ENCODE measurements around the gene EIF2B1. TPM values are rescaled to one million over a fixed set of nuclear protein-coding genes. Genes with fewer than 3 reads are reported as not detected.

EIF2B1 gene
- polyA plus RNA-seq, 3 donors, result 55.7 to 73.4 (median 69.3) TPM

DNA sequence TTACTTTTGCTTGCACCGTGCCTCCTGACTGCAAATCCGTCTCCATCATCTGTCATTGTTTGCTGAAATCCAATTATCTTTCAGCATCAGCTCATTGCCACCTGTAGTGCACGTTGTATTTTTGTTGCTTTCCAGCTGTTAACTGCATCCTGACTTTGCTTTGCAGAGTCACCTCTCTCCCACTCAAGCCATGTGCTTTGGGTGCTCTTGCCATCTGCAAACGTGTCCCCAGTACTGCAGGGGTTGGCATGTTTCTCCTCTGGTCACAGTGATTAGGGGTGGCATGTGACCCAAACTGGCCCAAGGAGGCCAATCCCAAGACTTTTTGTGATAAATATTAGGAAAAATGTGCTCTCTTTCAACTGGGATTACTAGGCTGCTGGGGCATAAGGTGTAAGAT, 59.6 kb downstream of the EIF2B1 start:
- Histone ChIP-seq H4K20me1 (ENCODE audit: insufficient read depth, low read length) (no peaks in the 10 kb centered on the region), H2AFZ (ENCODE audit: insufficient read depth, low read depth, low read length, poor library complexity, severe bottlenecking) (no peak overlapping the region)

DNA sequence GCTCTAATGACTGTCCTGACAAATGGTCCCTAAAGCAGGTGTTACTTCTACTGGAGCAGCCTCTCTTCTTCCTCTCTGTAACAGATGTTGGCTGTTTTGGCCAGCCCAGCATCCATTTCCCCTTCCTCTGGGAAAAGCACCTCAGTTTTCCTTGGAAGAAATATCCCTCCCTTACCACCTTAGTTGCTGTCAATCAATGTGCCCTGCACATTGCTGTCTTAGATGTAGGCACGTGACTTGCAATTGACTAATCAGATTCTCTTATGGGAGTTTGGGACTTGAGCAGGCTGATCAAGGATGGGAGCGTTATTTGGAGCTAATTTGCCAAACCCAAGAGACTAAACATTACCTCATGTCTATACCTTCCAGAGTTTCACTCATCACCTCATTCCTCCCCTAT, 61.1 kb downstream of the EIF2B1 start:
- no peak overlapping the region for H3K4me2 ChIP-seq (replicated peaks; ENCODE audit: extremely low read depth, low read length, poor library complexity, severe bottlenecking)
- peaks cover 3% of the 10 kb centered on the region for H3K4me1 Mint-ChIP-seq

More for the DNA sequence above, 59.6 kb downstream of the EIF2B1 start:
- WGBS (ENCODE audit: insufficient coverage), result 57% methylated on average over 4 of the region's 4 CpGs
- DNase-seq, result no peak
- no peak overlapping the region for H3K27ac Mint-ChIP-seq
- peaks cover 13 to 16% (median 13%) of the 10 kb centered on the region in 3 donors for H3K27me3 Mint-ChIP-seq (ENCODE audit: low read depth in 3 of 3)
- H3K27me3 ChIP-seq (ENCODE audit: control insufficient read depth in 2 of 2, insufficient read depth in 2 of 2, low read length in 2 of 2), result no peaks in the 10 kb centered on the region
- H3K9me3 Mint-ChIP-seq, result peaks cover 0 to 4% (median 2%) of the 10 kb centered on the region in 7 donors
- H3K36me3 ChIP-seq (replicated peaks in 1 of 2; ENCODE audit: control insufficient read depth in 1 of 2, insufficient read depth in 2 of 2, low read length in 2 of 2), result no peaks in the 10 kb centered on the region
- H3K9me3 ChIP-seq (replicated peaks in 1 of 2; ENCODE audit: control insufficient read depth in 1 of 2, insufficient read depth in 1 of 2, low read length in 2 of 2), result peaks cover 0 to 4% of the 10 kb centered on the region in 2 donors
- peaks cover 3% of the 10 kb centered on the region for H3K4me1 Mint-ChIP-seq
- H3K4me2 ChIP-seq (replicated peaks; ENCODE audit: extremely low read depth, low read length, poor library complexity, severe bottlenecking), result no peak overlapping the region
- intact Hi-C loops (cut with micrococcal nuclease), result no loop called here
- H3K27ac ChIP-seq (ENCODE audit: low read depth in 1 of 2, low read length in 2 of 2), result no peak overlapping the region
- TF ChIP-seq, protein P1, sequence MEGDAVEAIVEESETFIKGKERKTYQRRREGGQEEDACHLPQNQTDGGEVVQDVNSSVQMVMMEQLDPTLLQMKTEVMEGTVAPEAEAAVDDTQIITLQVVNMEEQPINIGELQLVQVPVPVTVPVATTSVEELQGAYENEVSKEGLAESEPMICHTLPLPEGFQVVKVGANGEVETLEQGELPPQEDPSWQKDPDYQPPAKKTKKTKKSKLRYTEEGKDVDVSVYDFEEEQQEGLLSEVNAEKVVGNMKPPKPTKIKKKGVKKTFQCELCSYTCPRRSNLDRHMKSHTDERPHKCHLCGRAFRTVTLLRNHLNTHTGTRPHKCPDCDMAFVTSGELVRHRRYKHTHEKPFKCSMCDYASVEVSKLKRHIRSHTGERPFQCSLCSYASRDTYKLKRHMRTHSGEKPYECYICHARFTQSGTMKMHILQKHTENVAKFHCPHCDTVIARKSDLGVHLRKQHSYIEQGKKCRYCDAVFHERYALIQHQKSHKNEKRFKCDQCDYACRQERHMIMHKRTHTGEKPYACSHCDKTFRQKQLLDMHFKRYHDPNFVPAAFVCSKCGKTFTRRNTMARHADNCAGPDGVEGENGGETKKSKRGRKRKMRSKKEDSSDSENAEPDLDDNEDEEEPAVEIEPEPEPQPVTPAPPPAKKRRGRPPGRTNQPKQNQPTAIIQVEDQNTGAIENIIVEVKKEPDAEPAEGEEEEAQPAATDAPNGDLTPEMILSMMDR (IDR thresholded peaks at IDR 0.05), result no peak
- no peak overlapping the region for H3K4me3 Mint-ChIP-seq
- H3K36me3 Mint-ChIP-seq, result peaks cover 1 to 3% of the 10 kb centered on the region in 2 donors
- H3K4me3 ChIP-seq (replicated peaks in 1 of 3; ENCODE audit: low read depth in 2 of 3, low read length in 3 of 3), result no peak overlapping the region
- no peaks in the 10 kb centered on the region for H3K79me2 ChIP-seq (ENCODE audit: insufficient read depth, low read length)
- no peaks in the 10 kb centered on the region for H3K4me1 ChIP-seq (ENCODE audit: control insufficient read depth in 1 of 2, insufficient read depth in 2 of 2, low read length in 2 of 2)
- H3K9ac ChIP-seq (ENCODE audit: insufficient read depth, low read length, poor library complexity, severe bottlenecking), result no peak overlapping the region

More for the DNA sequence above, 61.1 kb downstream of the EIF2B1 start:
- peaks cover 0 to 1% of the 10 kb centered on the region in 2 donors for H3K36me3 Mint-ChIP-seq
- no peaks in the 10 kb centered on the region for H3K79me2 ChIP-seq (ENCODE audit: insufficient read depth, low read length)
- TF ChIP-seq, protein P1 (IDR thresholded peaks at IDR 0.05), result no peak
- no peak overlapping the region for H3K27ac Mint-ChIP-seq
- H2AFZ ChIP-seq (ENCODE audit: insufficient read depth, low read depth, low read length, poor library complexity, severe bottlenecking), result no peak overlapping the region
- H3K9me3 ChIP-seq (replicated peaks in 1 of 2; ENCODE audit: control insufficient read depth in 1 of 2, insufficient read depth in 1 of 2, low read length in 2 of 2), result peaks cover 0 to 4% of the 10 kb centered on the region in 2 donors
- no peaks in the 10 kb centered on the region for H3K27me3 ChIP-seq (ENCODE audit: control insufficient read depth in 2 of 2, insufficient read depth in 2 of 2, low read length in 2 of 2)
- WGBS (ENCODE audit: insufficient coverage), result no CpG with 5 or more reads among the region's 2 CpGs
- H3K4me1 ChIP-seq (ENCODE audit: control insufficient read depth in 1 of 2, insufficient read depth in 2 of 2, low read length in 2 of 2), result no peaks in the 10 kb centered on the region
- no peaks in the 10 kb centered on the region for H4K20me1 ChIP-seq (ENCODE audit: insufficient read depth, low read length)
- no peak overlapping the region for H3K27ac ChIP-seq (ENCODE audit: low read depth in 1 of 2, low read length in 2 of 2)
- peaks cover 15 to 17% (median 16%) of the 10 kb centered on the region in 3 donors for H3K27me3 Mint-ChIP-seq (ENCODE audit: low read depth in 3 of 3)
- H3K36me3 ChIP-seq (replicated peaks in 1 of 2; ENCODE audit: control insufficient read depth in 1 of 2, insufficient read depth in 2 of 2, low read length in 2 of 2), result no peaks in the 10 kb centered on the region
- no peak for DNase-seq
- H3K4me3 Mint-ChIP-seq, result no peak overlapping the region
- intact Hi-C loops (cut with micrococcal nuclease), result no loop called here
- no peak overlapping the region for H3K4me3 ChIP-seq (replicated peaks in 1 of 3; ENCODE audit: low read depth in 2 of 3, low read length in 3 of 3)
- H3K9ac ChIP-seq (ENCODE audit: insufficient read depth, low read length, poor library complexity, severe bottlenecking), result no peak overlapping the region
- peaks cover 0 to 4% (median 2%) of the 10 kb centered on the region in 7 donors for H3K9me3 Mint-ChIP-seq
